GM10266 (cell line): ENCODE data around the gene BASP1.

Source experiments
- DNase-seq: peaks from one replicate; pipeline ENCODE4 v3.0.0; 2012; ENCODE audit errors: extremely low spot score
- TF ChIP-seq, protein P1 (sequence below): IDR thresholded peaks from 2 replicates; pipeline ENCODE4 v1.5.1; 2012; ENCODE audit warnings: mild to moderate bottlenecking, low read depth; ENCODE audit not compliant: control insufficient read depth, insufficient read depth; ENCODE audit errors: missing control alignments

The BASP1 gene

DNA sequence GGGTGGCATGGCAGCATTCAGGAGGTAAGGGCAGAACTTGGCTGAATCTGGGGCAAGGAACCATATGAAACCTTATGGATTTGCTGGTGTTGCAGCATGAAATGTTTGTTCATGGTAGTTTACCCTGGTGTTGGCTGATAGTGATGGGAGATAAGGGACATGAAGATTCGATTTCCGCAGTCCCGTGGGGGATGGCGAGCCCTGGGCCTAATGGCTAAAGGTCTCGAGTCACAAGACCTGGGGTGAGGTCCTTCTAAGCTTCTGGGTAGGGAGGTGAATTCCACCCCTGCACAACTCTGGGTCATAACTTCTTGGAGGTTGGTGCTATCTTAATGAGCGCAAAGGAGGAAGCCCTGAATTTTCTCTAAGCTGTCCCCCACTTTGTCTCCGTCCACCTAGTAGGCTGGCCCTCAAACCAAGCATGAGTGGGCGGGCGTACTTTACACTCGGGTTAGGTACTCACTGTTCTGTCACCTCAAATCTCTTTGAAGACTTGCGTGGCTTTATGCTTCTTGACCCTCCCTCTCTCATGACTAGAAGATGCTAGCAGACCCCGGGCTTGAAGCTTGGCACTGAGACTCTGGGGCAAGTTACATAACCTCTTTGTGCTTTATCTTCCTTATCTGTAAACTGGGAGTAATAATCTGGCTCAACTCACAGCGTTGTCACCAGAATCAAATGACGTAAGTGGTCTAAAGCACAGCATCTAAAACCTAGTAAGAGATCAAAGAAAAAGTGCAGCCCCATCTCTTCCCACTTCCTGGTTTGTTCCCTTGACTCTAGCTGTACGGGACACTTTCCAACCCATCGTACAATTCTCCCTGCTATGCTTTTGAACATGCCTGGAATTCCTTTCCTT, 72.5 kb downstream of the BASP1 start:
- TF ChIP-seq, protein P1, sequence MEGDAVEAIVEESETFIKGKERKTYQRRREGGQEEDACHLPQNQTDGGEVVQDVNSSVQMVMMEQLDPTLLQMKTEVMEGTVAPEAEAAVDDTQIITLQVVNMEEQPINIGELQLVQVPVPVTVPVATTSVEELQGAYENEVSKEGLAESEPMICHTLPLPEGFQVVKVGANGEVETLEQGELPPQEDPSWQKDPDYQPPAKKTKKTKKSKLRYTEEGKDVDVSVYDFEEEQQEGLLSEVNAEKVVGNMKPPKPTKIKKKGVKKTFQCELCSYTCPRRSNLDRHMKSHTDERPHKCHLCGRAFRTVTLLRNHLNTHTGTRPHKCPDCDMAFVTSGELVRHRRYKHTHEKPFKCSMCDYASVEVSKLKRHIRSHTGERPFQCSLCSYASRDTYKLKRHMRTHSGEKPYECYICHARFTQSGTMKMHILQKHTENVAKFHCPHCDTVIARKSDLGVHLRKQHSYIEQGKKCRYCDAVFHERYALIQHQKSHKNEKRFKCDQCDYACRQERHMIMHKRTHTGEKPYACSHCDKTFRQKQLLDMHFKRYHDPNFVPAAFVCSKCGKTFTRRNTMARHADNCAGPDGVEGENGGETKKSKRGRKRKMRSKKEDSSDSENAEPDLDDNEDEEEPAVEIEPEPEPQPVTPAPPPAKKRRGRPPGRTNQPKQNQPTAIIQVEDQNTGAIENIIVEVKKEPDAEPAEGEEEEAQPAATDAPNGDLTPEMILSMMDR = no peak
- no peak for DNase-seq

DNA sequence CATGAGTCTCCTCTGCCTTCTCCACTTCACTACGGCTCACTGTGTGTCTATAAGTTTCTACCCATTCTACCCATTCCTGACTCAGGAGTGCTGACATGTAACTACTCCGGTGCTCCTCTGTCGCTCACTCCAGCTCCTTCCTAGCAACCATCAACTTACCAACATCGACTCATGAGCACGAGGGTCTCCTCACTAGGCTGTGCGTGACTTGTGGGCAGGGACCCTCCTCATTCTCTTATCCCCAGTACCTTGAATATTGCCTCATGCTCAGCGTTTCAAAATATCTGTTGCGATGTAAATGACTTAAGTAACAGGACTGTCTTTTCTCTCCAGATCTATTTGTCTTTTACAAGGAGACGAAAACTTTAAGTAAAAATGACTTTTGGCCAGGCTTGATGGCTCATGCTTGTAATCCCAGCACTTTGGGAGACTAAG, 73.1 kb downstream of the BASP1 start:
- no peak for DNase-seq
- TF ChIP-seq, protein P1 = no peak

DNA sequence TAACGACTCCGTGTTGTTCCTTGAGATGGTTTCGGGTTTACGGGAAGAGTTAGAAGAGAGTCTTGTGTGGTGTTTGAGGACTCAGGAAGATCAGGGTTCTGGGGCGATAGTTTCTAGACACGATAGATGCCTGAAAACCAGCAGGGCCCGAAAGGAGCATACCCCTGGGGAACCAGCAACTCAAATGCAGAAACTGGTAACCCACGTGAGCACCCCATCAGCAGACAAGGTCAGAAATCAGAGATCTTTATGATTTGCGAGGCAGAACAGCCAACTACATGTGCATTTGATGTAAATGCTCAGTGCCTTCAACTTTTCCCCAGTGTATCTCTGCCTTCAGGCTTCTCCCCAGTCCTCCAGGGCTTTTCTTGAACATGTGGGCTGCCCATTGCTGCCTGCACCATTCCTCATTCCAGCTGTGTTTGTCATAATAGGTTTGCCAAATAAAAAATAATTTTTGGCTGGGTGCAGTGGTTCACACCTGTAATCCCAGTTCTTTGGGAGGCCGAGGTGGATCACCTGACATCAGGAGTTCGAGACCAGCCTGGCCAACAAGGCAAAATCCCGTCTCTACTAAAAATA, 75.1 kb downstream of the BASP1 start:
- no peak for DNase-seq
- TF ChIP-seq, protein P1 = no peak

DNA sequence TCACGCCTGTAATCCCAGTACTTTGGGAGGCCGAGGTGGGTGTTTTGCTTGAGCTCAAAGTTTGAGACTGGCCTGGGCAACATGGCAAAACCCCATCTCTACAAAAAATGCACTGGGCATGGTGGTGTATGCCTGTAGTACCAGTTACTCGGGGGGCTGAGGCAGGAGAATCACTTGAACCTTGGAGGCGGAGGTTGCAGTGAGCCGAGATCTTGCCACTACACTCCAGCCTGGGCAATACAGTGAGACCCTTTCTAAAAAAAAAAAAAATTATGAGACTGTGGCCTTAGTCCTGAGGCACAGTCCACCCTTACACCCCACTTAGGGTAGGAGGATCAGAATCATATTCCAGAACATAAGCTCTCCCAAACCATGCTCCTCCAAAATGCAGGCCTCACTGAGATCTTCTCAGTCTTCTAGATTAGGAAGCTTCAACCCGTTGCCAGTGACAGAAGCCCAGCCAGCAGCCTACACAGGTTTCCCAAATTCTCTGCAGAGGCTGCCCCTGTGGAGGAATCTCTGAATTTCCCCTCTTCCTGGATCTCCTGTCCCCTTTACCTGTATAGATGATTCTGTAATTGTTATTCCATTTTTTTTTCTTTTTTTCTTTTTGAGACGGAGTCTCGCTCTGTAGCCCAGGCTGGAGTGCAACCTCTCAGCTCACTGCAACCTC, 77.3 kb downstream of the BASP1 start:
- DNase-seq = no peak
- TF ChIP-seq, protein P1 = no peak

DNA sequence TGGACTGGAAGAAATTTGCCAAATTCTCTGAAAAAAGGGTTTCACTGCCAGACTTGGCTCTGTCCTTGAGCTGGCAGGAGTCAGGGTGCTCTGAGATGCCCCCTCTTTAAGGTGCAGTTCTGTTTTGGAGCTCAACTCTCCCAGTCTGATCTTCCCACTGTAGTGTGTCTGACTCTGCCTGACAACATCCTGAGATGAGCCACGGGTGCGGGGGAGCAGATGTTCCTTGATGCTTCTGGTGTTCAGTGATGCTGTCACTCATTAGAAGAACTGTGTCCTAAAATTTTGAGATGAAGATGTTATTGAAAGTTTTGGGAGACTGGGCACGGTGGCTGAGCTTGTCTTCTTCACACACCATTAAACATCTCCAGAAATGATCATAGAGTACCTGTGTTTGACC, 78.2 kb downstream of the BASP1 start:
- TF ChIP-seq, protein P1 = no peak
- DNase-seq = no peak

DNA sequence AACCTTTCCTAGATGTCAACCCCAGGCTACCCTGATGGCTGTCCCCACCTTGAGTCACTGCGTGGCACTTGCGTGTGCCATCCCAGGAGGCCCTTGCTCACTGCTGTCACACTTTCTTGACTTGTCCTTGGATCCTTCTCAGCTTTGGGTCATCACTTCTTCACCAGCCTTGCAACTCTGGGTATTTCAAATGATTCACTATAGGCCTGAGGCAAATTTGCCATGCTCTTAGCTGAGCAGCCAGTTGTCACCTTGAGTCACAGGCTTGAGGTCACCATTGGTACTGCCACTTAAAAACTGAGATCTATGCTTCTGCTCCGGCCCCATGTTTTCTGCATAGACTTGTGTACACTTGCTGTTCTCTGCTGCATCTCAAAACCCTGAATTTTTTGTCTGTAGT, 84.7 kb downstream of the BASP1 start:
- TF ChIP-seq, protein P1 = no peak
- DNase-seq = no peak
